ENCODE measurements around the gene LCN15. TPM values are rescaled to one million over a fixed set of nuclear protein-coding genes. Genes with fewer than 3 reads are reported as not detected.

LCN15 gene
- total RNA-seq, 1 experiment from 2014 or later = 0.05 TPM

DNA sequence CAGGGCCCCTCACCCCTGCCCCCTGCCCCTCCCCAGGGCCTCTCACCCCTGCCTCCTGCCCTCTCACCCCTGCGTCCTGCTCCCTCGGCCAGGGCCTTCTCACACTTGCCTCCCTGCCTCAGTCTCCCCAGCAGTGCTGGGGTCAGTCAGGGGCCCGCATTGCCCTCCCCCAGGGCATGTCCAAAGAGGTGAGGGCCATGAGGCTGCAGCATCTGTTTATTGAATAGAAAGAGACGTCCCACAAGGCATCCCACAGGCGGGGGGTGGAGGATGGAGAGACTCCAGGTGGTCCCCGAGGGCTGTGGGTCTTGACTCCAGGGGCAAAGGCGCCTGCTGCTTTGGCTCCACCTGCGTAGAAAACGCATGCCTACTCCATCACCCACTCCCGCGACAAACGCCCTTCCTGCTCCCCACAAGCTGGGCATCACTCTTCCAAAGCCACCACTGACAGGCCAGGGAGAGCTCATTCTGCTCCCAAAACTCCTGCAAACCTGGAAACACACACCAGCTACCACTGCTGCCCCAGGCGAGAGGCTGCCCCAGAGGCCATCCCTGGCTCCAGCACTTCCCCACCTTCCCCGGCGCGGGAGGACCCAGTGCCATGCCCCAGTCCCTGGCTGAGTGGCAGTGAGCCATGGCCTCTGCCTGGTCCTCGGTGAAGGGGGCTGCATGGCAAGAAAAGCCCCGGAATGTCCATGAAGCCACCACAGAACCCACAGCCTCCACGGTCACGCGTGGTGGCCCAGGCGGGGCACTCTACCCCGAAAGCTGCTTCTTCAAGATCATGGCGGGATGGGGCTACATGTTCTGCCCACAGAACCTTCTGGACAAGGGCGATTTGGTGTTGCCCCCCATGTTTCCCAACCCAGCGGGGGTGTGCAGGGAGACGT lies 4.6 kb downstream of the LCN15 start:
- intact Hi-C loops (cut with micrococcal nuclease; ENCODE audit: unreplicated experiment) (no loop called here), in situ Hi-C loops (cut with HindIII; ENCODE audit: low pct_unique_long_range_greater_than_20kb, low sequenced_read_pairs) (no loop called here)
- POLR2A ChIA-PET = no interaction called here
- CTCF ChIA-PET = no interaction called here
- Histone ChIP-seq H3K9me3 (ENCODE audit: control insufficient read depth, insufficient read depth, low read depth, low read length) (no peaks in the 10 kb centered on the region), H3K27ac (ENCODE audit: low read length) (no peak overlapping the region), H3K4me1 (ENCODE audit: control insufficient read depth, insufficient read depth, low read length) (peaks cover 3% of the 10 kb centered on the region; the same call in 1 of the 2 replicates), H3K4me3 (ENCODE audit: low read depth in 2 of 2, low read length in 2 of 2) (no peak overlapping the region), H3K36me3 (ENCODE audit: control insufficient read depth, insufficient read depth, low read length) (no peaks in the 10 kb centered on the region), H3K27me3 (ENCODE audit: control insufficient read depth, insufficient read depth, low read length) (no peaks in the 10 kb centered on the region)
- TF ChIP-seq, protein P1, sequence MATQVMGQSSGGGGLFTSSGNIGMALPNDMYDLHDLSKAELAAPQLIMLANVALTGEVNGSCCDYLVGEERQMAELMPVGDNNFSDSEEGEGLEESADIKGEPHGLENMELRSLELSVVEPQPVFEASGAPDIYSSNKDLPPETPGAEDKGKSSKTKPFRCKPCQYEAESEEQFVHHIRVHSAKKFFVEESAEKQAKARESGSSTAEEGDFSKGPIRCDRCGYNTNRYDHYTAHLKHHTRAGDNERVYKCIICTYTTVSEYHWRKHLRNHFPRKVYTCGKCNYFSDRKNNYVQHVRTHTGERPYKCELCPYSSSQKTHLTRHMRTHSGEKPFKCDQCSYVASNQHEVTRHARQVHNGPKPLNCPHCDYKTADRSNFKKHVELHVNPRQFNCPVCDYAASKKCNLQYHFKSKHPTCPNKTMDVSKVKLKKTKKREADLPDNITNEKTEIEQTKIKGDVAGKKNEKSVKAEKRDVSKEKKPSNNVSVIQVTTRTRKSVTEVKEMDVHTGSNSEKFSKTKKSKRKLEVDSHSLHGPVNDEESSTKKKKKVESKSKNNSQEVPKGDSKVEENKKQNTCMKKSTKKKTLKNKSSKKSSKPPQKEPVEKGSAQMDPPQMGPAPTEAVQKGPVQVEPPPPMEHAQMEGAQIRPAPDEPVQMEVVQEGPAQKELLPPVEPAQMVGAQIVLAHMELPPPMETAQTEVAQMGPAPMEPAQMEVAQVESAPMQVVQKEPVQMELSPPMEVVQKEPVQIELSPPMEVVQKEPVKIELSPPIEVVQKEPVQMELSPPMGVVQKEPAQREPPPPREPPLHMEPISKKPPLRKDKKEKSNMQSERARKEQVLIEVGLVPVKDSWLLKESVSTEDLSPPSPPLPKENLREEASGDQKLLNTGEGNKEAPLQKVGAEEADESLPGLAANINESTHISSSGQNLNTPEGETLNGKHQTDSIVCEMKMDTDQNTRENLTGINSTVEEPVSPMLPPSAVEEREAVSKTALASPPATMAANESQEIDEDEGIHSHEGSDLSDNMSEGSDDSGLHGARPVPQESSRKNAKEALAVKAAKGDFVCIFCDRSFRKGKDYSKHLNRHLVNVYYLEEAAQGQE (IDR thresholded peaks at IDR 0.05; ENCODE audit: insufficient read depth in 1 of 2, low read depth in 2 of 2, low read length in 1 of 2) = no peak
- TF ChIP-seq SIN3A (IDR thresholded peaks at IDR 0.05; ENCODE audit: borderline replicate concordance, insufficient read depth, low read depth, low read length) (no peak), CTCF (IDR thresholded peaks at IDR 0.05) (no peak), POLR2AphosphoS5 (IDR thresholded peaks at IDR 0.05; ENCODE audit: low read depth, low read length) (no peak), TCF7L2 (IDR thresholded peaks at IDR 0.05; ENCODE audit: low read depth, low read length) (no peak)
- no peak for DNase-seq (ENCODE audit: low read depth, low spot score)
- ATAC-seq = no peak
- no TSS peak for BruUV-seq (replicated peaks)

DNA sequence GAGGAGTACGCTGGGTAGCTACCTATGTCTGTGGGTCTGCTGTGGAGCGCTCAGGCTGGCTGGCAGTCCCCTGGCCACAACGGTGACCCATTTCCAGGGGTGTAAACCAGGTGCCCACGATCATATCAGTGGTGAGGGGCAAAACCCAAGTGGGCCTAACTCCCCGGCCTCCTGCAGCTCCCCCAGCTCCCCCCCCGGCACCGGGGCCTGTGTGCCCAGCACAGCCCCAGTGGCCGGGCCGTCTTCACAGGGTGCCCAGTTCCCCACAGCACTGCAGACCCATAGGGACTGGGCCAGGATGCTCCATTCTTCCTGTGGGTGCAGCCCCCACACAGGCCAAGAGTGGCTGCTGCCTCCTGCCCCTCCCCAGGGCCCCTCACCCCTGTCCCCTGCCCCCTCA lies 5.3 kb downstream of the LCN15 start:
- Histone ChIP-seq H3K27ac (ENCODE audit: low read length) (no peak overlapping the region), H3K27me3 (ENCODE audit: control insufficient read depth, insufficient read depth, low read length) (no peaks in the 10 kb centered on the region), H3K4me3 (ENCODE audit: low read depth in 2 of 2, low read length in 2 of 2) (no peak overlapping the region), H3K4me1 (ENCODE audit: control insufficient read depth, insufficient read depth, low read length) (peaks cover 3% of the 10 kb centered on the region; the same call in 1 of the 2 replicates), H3K36me3 (ENCODE audit: control insufficient read depth, insufficient read depth, low read length) (no peaks in the 10 kb centered on the region), H3K9me3 (ENCODE audit: control insufficient read depth, insufficient read depth, low read depth, low read length) (no peaks in the 10 kb centered on the region)
- ChIA-PET POLR2A (no interaction called here), CTCF (no interaction called here)
- intact Hi-C loops (cut with micrococcal nuclease; ENCODE audit: unreplicated experiment) (no loop called here), in situ Hi-C loops (cut with HindIII; ENCODE audit: low pct_unique_long_range_greater_than_20kb, low sequenced_read_pairs) (no loop called here)
- TF ChIP-seq SIN3A (IDR thresholded peaks at IDR 0.05; ENCODE audit: borderline replicate concordance, insufficient read depth, low read depth, low read length) (no peak), POLR2AphosphoS5 (IDR thresholded peaks at IDR 0.05; ENCODE audit: low read depth, low read length) (no peak)
- ATAC-seq (no peak), DNase-seq (ENCODE audit: low read depth, low spot score) (no peak)
- no TSS peak for BruUV-seq (replicated peaks)

GRCh38 chr9:136757751-136758140 lies 6.6 kb downstream of the LCN15 start:
- intact Hi-C loops (cut with micrococcal nuclease; ENCODE audit: unreplicated experiment) = no loop called here
- H3K9me3 ChIP-seq (ENCODE audit: control insufficient read depth, insufficient read depth, low read depth, low read length) = no peaks in the 10 kb centered on the region
- in situ Hi-C loops (cut with HindIII; ENCODE audit: low pct_unique_long_range_greater_than_20kb, low sequenced_read_pairs) = no loop called here
- no peak for ATAC-seq
- peaks cover 3% of the 10 kb centered on the region; the same call in 1 of the 2 replicates for H3K4me1 ChIP-seq (ENCODE audit: control insufficient read depth, insufficient read depth, low read length)
- H3K4me3 ChIP-seq (ENCODE audit: low read depth in 2 of 2, low read length in 2 of 2) = no peak overlapping the region
- H3K36me3 ChIP-seq (ENCODE audit: control insufficient read depth, insufficient read depth, low read length) = no peaks in the 10 kb centered on the region
- no peak overlapping the region for H3K27ac ChIP-seq (ENCODE audit: low read length)
- ChIA-PET CTCF (interaction anchor here (0.6 to 0.9 kb wide), 3 partner anchors 9 to 38 kb away, joined by 3 to 6 read pairs (median 4); no protein-coding TSS in a partner anchor), POLR2A (no interaction called here)
- BruUV-seq (replicated peaks) = no TSS peak
- TF ChIP-seq, protein P1 (IDR thresholded peaks at IDR 0.05; ENCODE audit: insufficient read depth in 1 of 2, low read depth in 2 of 2, low read length in 1 of 2) = no peak
- no peak for TF ChIP-seq SIN3A (IDR thresholded peaks at IDR 0.05; ENCODE audit: borderline replicate concordance, insufficient read depth, low read depth, low read length)
- no peak for TF ChIP-seq TCF7L2 (IDR thresholded peaks at IDR 0.05; ENCODE audit: low read depth, low read length)
- TF ChIP-seq POLR2AphosphoS5 (IDR thresholded peaks at IDR 0.05; ENCODE audit: low read depth, low read length) = no peak
- TF ChIP-seq CTCF (IDR thresholded peaks at IDR 0.05) = no peak
- no peaks in the 10 kb centered on the region for H3K27me3 ChIP-seq (ENCODE audit: control insufficient read depth, insufficient read depth, low read length)
- DNase-seq (ENCODE audit: low read depth, low spot score) = no peak

Measured in Panc1 (cell line).